Hepatocyte (in vitro differentiated cells): ENCODE measurements around the gene USP6NL. TPM values are rescaled to one million over a fixed set of nuclear protein-coding genes. Genes with fewer than 3 reads are reported as not detected.

Source experiments
- DNase-seq: peaks from one replicate; pipeline ENCODE4 v3.0.0-alpha.2; 2016; ENCODE audit warnings: low spot score
- H2AFZ ChIP-seq: fragments of 200-600 bp; sonication (generic); 2 replicates; pipeline ENCODE4 v1.6.0; 2016; ENCODE audit warnings: antibody characterized with exemption, mild to moderate bottlenecking
- H3K27ac ChIP-seq: fragments of 200-600 bp; sonication (generic); 2 replicates; pipeline ENCODE4 v1.5.1; 2016; ENCODE audit warnings: mild to moderate bottlenecking
- H3K27me3 ChIP-seq: fragments of 200-600 bp; sonication (generic); 2 replicates; pipeline ENCODE4 v1.6.1; 2016
- H3K36me3 ChIP-seq: fragments of 200-600 bp; sonication (generic); replicated peaks from 2 replicates; pipeline ENCODE4 v1.5.1; 2016; ENCODE audit warnings: low read depth; ENCODE audit not compliant: insufficient read depth
- H3K4me1 ChIP-seq: fragments of 200-600 bp; sonication (generic); 2 replicates; pipeline ENCODE4 v1.5.1; 2016; ENCODE audit warnings: mild to moderate bottlenecking, moderate library complexity; ENCODE audit not compliant: insufficient read depth
- H3K4me2 ChIP-seq: fragments of 200-600 bp; sonication (generic); 2 replicates; pipeline ENCODE4 v1.6.0; 2016
- H3K4me3 ChIP-seq: fragments of 200-600 bp; sonication (generic); 2 replicates; pipeline ENCODE4 v1.5.1; 2016; ENCODE audit warnings: mild to moderate bottlenecking
- H3K79me2 ChIP-seq: fragments of 200-600 bp; sonication (generic); 2 replicates; pipeline ENCODE4 v1.6.0; 2017; ENCODE audit warnings: mild to moderate bottlenecking
- H3K9me2 ChIP-seq: fragments of 200-600 bp; sonication (generic); replicated peaks from 2 replicates; pipeline ENCODE4 v1.6.0; 2017; ENCODE audit warnings: mild to moderate bottlenecking; ENCODE audit not compliant: insufficient read depth
- H3K9me3 ChIP-seq: fragments of 200-600 bp; sonication (generic); 2 replicates; pipeline ENCODE4 v1.5.1; 2016; ENCODE audit warnings: low read depth, mild to moderate bottlenecking
- H4K20me1 ChIP-seq: fragments of 200-600 bp; sonication (generic); 2 replicates; pipeline ENCODE4 v1.6.0; 2016; ENCODE audit warnings: mild to moderate bottlenecking; ENCODE audit not compliant: insufficient read depth, poor library complexity, severe bottlenecking
- CTCF ChIP-seq: fragments of 200-600 bp; sonication (generic); IDR thresholded peaks from 2 replicates; pipeline ENCODE4 v1.5.1; 2016; ENCODE audit warnings: antibody characterized with exemption, mild to moderate bottlenecking; ENCODE audit not compliant: poor library complexity
- EZH2 ChIP-seq: fragments of 200-600 bp; sonication (generic); IDR thresholded peaks from 2 replicates; pipeline ENCODE4 v1.6.1; 2016; ENCODE audit warnings: antibody characterized with exemption, mild to moderate bottlenecking, borderline replicate concordance
- EZH2phosphoT487 ChIP-seq: fragments of 200-600 bp; sonication (generic); IDR thresholded peaks from one replicate; pipeline ENCODE4 v1.6.1; 2018; ENCODE audit warnings: antibody characterized with exemption, mild to moderate bottlenecking, low read depth, moderate library complexity; ENCODE audit not compliant: unreplicated experiment, severe bottlenecking
- WGBS: methylation state at CpG from one replicate; pipeline ENCODE4 v1.1.6; 2016; ENCODE audit warnings: low lambda C conversion rate; ENCODE audit errors: missing lambda C conversion rate; 5-methylcytosine and 5-hydroxymethylcytosine counted together
- polyA plus RNA-seq: library from polyadenylated mRNA; unstranded; fragments of >200 nt; fragmentation: Nextera tagmentation; extraction: Ambion mirVana; gene quantifications from 2 replicates; pipeline ENCODE4 v1.2.1, GENCODE V29; 2016
- total RNA-seq: library from RNA; depleted of rRNA; stranded (reverse); fragments of >200 nt; gene quantifications from 2 replicates; pipeline ENCODE4 v1.2.3, GENCODE V29; 2014

The USP6NL gene
- total and polyA plus RNA-seq, 2 experiments from 2014 or later: 14.9 to 20.8 TPM

GRCh38 chr10:11479300-11479699 lies 132.2 kb downstream of the USP6NL start:
- WGBS: 97% methylated on average over 7 of the region's 7 CpGs
- H3K36me3 ChIP-seq: no peaks in the 10 kb centered on the region
- no peaks in the 10 kb centered on the region for H3K79me2 ChIP-seq
- H3K4me3 ChIP-seq: no peak overlapping the region
- no peak overlapping the region for H3K4me2 ChIP-seq
- H3K4me1 ChIP-seq: no peaks in the 10 kb centered on the region
- H3K9me2 ChIP-seq: no peaks in the 10 kb centered on the region
- H3K27ac ChIP-seq: no peak overlapping the region
- no peaks in the 10 kb centered on the region for H4K20me1 ChIP-seq
- no peak for DNase-seq
- H2AFZ ChIP-seq: no peak overlapping the region
- TF ChIP-seq EZH2phosphoT487: no peak
- no peak for TF ChIP-seq CTCF
- no peak for TF ChIP-seq EZH2
- H3K9me3 ChIP-seq: no peaks in the 10 kb centered on the region
- H3K27me3 ChIP-seq: no peaks in the 10 kb centered on the region

GRCh38 chr10:11478807-11479206 lies 132.6 kb downstream of the USP6NL start:
- TF ChIP-seq CTCF (no peak), EZH2phosphoT487 (no peak), EZH2 (no peak)
- Histone ChIP-seq H3K4me1 (no peaks in the 10 kb centered on the region), H3K9me2 (no peaks in the 10 kb centered on the region), H3K27me3 (no peaks in the 10 kb centered on the region), H3K4me3 (no peak overlapping the region), H3K4me2 (no peak overlapping the region), H3K79me2 (no peaks in the 10 kb centered on the region), H2AFZ (no peak overlapping the region), H3K36me3 (no peaks in the 10 kb centered on the region), H3K27ac (no peak overlapping the region), H4K20me1 (no peaks in the 10 kb centered on the region), H3K9me3 (no peaks in the 10 kb centered on the region)
- 100% methylated on average over 1 of the region's 1 CpG for WGBS
- DNase-seq: no peak

GRCh38 chr10:11475831-11476434 lies 135.5 kb downstream of the USP6NL start:
- no peak overlapping the region for H3K4me3 ChIP-seq
- H3K9me3 ChIP-seq: no peaks in the 10 kb centered on the region
- H2AFZ ChIP-seq: no peak overlapping the region
- H3K79me2 ChIP-seq: no peaks in the 10 kb centered on the region
- no peaks in the 10 kb centered on the region for H3K4me1 ChIP-seq
- TF ChIP-seq EZH2phosphoT487 (no peak), EZH2 (no peak), CTCF (no peak)
- no peak for DNase-seq
- no peaks in the 10 kb centered on the region for H3K27me3 ChIP-seq
- no peak overlapping the region for H3K27ac ChIP-seq
- WGBS: 79% methylated on average over 3 of the region's 3 CpGs
- no peaks in the 10 kb centered on the region for H3K36me3 ChIP-seq
- no peaks in the 10 kb centered on the region for H4K20me1 ChIP-seq
- no peaks in the 10 kb centered on the region for H3K9me2 ChIP-seq
- no peak overlapping the region for H3K4me2 ChIP-seq
